Omental fat pad (tissue), 4 donors: ENCODE measurements around the gene TAPT1. TPM values are rescaled to one million over a fixed set of nuclear protein-coding genes. Genes with fewer than 3 reads are reported as not detected.
A peak's percentile ranks its signal among the peaks of the same experiment; 100 is the strongest.

Experiments
- ATAC-seq: fragments of 150-250 bp; one replicate; pipeline ENCODE4 v1.9.1; 2016; ENCODE audit warnings: mild to moderate bottlenecking, moderate library complexity; ENCODE audit not compliant: low FRiP score
- DNase-seq: peaks from one replicate; pipeline ENCODE4 v3.0.0-alpha.2; 2019; ENCODE audit warnings: low spot score
- total RNA-seq, 4 donors: library from RNA; depleted of rRNA; stranded (reverse); fragments of >200 nt; gene quantifications; one replicate each; pipeline ENCODE4 v1.1.0, GENCODE V29; 2016
- TF ChIP-seq, protein P1 (sequence below), 3 donors: fragments of 450-650 bp; IDR thresholded peaks; one replicate each; pipeline ENCODE4 v1.5.1; 2016 to 2017; ENCODE audit warnings: antibody characterized with exemption in 3 of 3, mild to moderate bottlenecking in 3 of 3, moderate library complexity in 2 of 3

Gene TAPT1
- total RNA-seq, 4 donors from 2014 or later: 21.5 to 31.9 (median 28.6) TPM

DNA sequence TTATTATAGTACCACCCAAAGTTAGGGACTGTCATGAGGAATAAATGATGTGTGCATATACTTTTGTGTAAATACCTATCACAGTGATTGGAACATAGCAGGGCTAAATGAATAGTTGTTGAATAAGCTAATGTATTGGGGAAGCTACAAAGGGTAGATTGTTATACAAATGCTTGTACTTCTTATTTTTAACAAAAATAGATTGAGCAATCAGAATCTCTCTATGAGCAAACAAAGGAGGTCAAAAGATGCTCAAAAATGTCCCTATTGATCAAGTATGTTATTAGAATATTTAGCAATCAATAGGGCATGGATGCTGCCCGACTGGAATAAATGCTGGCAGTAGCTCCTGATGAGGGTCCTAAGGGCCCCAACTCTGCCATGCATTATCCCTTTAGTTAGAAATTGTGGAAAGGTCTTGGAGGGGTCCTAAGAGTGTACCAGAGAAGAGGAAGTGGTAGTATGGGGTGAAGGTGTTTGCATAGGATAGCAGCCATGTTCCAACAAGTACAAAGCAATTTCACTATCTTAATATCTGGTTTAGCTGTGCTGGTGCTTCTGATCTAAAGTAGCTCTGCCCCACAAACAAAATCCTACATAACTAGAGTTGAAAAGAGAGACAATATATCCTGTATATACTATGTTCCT lies 33.1 kb upstream of the TAPT1 start:
- ATAC-seq: no peak
- no peak for DNase-seq
- TF ChIP-seq, protein P1, sequence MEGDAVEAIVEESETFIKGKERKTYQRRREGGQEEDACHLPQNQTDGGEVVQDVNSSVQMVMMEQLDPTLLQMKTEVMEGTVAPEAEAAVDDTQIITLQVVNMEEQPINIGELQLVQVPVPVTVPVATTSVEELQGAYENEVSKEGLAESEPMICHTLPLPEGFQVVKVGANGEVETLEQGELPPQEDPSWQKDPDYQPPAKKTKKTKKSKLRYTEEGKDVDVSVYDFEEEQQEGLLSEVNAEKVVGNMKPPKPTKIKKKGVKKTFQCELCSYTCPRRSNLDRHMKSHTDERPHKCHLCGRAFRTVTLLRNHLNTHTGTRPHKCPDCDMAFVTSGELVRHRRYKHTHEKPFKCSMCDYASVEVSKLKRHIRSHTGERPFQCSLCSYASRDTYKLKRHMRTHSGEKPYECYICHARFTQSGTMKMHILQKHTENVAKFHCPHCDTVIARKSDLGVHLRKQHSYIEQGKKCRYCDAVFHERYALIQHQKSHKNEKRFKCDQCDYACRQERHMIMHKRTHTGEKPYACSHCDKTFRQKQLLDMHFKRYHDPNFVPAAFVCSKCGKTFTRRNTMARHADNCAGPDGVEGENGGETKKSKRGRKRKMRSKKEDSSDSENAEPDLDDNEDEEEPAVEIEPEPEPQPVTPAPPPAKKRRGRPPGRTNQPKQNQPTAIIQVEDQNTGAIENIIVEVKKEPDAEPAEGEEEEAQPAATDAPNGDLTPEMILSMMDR (IDR thresholded peaks at IDR 0.05): no peak

DNA sequence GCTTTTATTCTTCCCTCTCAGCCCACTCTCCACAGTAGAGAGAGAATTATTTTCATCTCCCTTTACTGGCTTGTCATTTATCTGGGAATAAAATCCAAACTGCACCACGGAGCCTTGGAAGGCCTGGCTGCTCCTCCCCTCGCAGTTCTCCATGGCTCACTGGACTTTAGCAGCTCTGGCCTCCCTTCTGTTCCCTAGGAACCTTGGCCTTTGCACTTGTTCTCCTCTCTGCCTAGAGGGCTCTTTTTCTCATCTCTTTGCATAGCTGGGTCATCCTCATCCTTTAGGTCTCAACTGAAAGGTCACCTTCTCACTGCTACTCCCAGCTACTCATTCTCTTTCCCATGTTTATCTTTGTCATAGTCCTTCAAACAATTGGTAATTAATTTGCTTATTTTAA lies 31.3 kb upstream of the TAPT1 start:
- no peak for ATAC-seq
- no peak for DNase-seq
- TF ChIP-seq, protein P1 (IDR thresholded peaks at IDR 0.05): no peak

DNA sequence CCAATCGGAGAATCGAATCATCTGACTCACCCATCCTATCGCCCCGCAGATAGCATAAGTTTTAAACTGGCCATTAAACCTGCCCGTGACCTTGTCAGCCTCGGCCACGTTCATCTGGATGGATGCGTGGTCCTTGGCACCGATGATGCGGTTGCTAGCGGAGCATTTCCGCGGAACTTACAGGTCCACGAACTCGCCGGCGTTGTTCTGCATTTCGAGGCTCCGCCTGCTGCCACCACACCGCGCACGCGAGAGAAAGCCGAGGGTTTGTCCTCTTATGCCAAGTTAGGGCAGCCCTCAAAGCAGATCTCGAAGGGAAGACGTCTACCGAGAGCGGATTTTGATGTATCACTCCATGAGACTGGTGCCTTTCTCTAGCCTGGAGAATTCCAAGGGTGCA lies 30.1 kb upstream of the TAPT1 start:
- ATAC-seq (no peak), DNase-seq (no peak)
- TF ChIP-seq, protein P1 (IDR thresholded peaks at IDR 0.05): no peak

DNA sequence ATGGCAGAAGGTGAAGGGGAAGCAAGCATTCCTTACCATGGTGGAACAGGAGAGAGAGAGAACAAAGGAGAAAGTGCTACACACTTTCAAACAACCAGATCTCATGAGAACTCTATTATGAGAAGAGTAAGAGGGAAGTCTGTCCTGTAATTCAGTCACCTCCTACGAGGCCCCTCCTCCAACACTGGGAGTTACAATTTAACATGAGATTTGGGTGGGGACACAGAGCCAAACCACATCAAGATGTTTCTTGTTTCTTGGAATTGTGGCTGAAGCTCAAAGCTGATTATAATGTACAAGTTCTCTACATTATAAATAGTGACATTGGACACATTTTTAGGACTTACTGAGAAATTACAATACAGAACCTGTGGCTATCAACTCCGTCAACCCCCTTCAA lies 29.5 kb upstream of the TAPT1 start:
- TF ChIP-seq, protein P1 (IDR thresholded peaks at IDR 0.05): no peak
- ATAC-seq (no peak), DNase-seq (no peak)

DNA sequence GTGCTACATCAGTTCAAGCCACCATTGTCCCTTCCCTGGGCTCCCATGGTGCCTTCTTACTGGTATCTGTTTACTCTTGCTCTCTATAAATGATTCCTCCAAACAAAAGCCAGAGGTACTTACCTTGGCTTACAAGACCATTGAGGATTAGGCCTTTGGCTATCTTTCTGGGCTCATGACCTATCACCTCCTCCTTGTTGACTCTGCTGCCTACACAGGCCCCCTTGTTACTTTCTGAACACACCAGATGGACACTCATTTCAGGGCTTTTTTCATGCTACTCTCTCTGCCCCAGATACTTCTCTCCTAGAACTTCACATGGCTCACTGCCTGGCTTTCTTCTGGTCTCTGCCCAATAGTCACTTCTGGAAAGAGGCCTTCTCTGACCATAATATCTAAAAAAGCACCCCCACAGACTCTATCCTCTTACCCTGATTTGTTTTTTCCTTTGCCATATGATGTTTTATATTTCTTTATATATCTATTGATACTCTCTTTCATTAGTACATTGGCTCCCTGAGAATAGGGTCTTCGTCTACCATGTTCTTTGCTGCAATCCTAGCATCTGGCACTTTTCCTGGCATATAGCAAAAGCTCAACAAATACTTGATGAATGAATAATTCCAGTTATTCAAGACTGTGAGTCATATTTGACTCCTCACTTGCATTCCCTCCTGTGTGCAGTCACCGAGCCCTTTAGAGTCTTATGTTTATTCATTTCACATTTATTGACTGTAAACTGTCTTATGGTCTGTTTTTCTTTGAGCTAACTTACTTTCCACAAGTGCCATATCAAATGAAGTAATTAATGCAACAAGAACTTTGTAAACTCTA lies 27.1 kb upstream of the TAPT1 start:
- DNase-seq (no peak), ATAC-seq (peak; percentile 65)
- TF ChIP-seq, protein P1 (IDR thresholded peaks at IDR 0.05): no peak

DNA sequence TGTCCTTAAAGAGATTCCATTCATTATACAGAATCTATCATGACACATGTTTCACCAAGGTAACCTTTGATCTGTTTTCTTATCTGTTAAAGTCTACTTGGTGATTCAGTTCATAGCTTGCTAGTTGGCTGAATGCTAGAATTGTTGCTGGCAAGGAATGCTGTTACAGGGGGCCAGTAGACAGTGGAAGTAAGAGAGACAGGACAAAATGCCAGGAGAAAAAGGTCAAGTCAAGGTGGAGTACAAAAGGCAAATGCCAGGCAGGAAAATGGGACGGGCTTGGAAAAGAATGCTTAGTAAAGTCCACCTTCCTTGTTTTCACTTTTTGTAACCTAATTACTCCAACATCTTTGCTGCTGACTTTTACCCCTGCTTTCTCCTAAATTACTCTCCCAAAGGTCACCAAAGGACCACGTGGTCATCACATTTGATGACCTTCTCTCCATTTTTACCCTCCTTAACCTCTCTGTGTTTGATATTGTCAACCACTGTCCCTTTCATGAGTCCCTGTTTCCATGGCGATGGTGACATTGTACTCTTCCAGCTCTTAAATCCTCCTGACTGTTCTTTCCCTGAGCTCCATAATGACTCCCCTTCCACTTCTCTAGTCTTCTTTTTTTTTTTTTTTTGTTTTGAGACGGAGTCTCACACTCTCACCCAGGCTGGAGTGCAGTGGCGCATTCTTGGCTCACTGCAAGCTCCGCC lies 24.5 kb upstream of the TAPT1 start:
- TF ChIP-seq, protein P1 (IDR thresholded peaks at IDR 0.05): no peak
- peak; percentile 82 for ATAC-seq
- DNase-seq: no peak
